OCI-LY3 (cell line): Measurements from ENCODE around the gene GATA6.

ENCODE experiments used
- EZH2phosphoT487 ChIP-seq: fragments of 200-600 bp; shearing (Covaris generic); IDR thresholded peaks from 2 replicates; pipeline ENCODE4 v1.6.1; 2018; ENCODE audit warnings: antibody characterized with exemption, mixed run types, low read depth
- TF ChIP-seq, protein P1 (sequence below): fragments of 200-600, 300-600 bp; sonication (generic); IDR thresholded peaks from 2 replicates; pipeline ENCODE4 v1.5.1; 2014; ENCODE audit warnings: antibody characterized with exemption, low read length, low read depth

GRCh38 chr18:22170421-22171257 lies 1.2 kb downstream of the GATA6 start:
- TF ChIP-seq, protein P1, sequence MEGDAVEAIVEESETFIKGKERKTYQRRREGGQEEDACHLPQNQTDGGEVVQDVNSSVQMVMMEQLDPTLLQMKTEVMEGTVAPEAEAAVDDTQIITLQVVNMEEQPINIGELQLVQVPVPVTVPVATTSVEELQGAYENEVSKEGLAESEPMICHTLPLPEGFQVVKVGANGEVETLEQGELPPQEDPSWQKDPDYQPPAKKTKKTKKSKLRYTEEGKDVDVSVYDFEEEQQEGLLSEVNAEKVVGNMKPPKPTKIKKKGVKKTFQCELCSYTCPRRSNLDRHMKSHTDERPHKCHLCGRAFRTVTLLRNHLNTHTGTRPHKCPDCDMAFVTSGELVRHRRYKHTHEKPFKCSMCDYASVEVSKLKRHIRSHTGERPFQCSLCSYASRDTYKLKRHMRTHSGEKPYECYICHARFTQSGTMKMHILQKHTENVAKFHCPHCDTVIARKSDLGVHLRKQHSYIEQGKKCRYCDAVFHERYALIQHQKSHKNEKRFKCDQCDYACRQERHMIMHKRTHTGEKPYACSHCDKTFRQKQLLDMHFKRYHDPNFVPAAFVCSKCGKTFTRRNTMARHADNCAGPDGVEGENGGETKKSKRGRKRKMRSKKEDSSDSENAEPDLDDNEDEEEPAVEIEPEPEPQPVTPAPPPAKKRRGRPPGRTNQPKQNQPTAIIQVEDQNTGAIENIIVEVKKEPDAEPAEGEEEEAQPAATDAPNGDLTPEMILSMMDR = no peak
- no peak for TF ChIP-seq EZH2phosphoT487
